IMR-90 (cell line): Measurements from ENCODE around the gene CDH23. TPM values are rescaled to one million over a fixed set of nuclear protein-coding genes. Genes with fewer than 3 reads are reported as not detected.

Source experiments
- ATAC-seq: fragments of 200-7000 bp; cut with Tn5 transposase; 2 replicates; pipeline ENCODE4 v1.9.1; 2020; ENCODE audit warnings: low read depth, mild to moderate bottlenecking, moderate library complexity
- BruUV-seq: library from RNA; stranded (reverse); fragments of 400-500 nt; replicated peaks from 2 replicates; lab custom pipeline; 2021; lab: Mats Ljungman, UMichigan
- CTCF ChIA-PET: fragments of 300-600 bp; formaldehyde crosslinking; extraction: SDS; loops from one replicate; lab custom pipeline; 2021; ENCODE audit warnings: antibody characterized with exemption; lab: Yijun Ruan, JAX
- POLR2A ChIA-PET: fragments of 300-600 bp; sonication (Branson Sonifier 250); formaldehyde crosslinking; loops from one replicate; lab custom pipeline; 2022; ENCODE audit warnings: antibody characterized with exemption; ENCODE audit not compliant: unreplicated experiment; lab: Charles Lee
- DNase-seq: peaks from one replicate; pipeline ENCODE4 v3.0.0; 2013
- H2AFZ ChIP-seq: replicated peaks from 2 replicates; pipeline ENCODE3; 2013; ENCODE audit warnings: low read length, mild to moderate bottlenecking; ENCODE audit not compliant: poor library complexity
- H2AK5ac ChIP-seq: 2 replicates; pipeline ENCODE4 v1.6.1; 2013; ENCODE audit warnings: low read depth, low read length, inconsistent platforms
- H2AK9ac ChIP-seq: replicated peaks from 2 replicates; pipeline ENCODE3; 2013; ENCODE audit warnings: mild to moderate bottlenecking, low read depth, low read length, moderate library complexity; ENCODE audit not compliant: poor library complexity
- H2BK120ac ChIP-seq: 2 replicates; pipeline ENCODE4 v1.6.1; 2013; ENCODE audit warnings: low read depth, low read length, inconsistent platforms
- H2BK15ac ChIP-seq: 3 replicates; pipeline ENCODE4 v1.6.1; 2013; ENCODE audit warnings: low read depth, low read length, inconsistent platforms
- H2BK20ac ChIP-seq: 2 replicates; pipeline ENCODE4 v1.6.1; 2013; ENCODE audit warnings: low read depth, mild to moderate bottlenecking, inconsistent platforms, low read length, moderate library complexity
- H2BK5ac ChIP-seq: 2 replicates; pipeline ENCODE4 v1.6.1; 2013; ENCODE audit warnings: mild to moderate bottlenecking, low read depth, low read length, inconsistent platforms; ENCODE audit not compliant: poor library complexity, severe bottlenecking
- H3K14ac ChIP-seq: replicated peaks from 2 replicates; pipeline ENCODE4 v1.6.1; 2013; ENCODE audit warnings: low read depth, low read length, inconsistent platforms
- H3K18ac ChIP-seq: 2 replicates; pipeline ENCODE4 v1.6.1; 2013; ENCODE audit warnings: low read depth, low read length, control low read depth
- H3K23ac ChIP-seq: 2 replicates; pipeline ENCODE4 v1.6.1; 2013; ENCODE audit warnings: low read depth, low read length, inconsistent platforms
- H3K27ac ChIP-seq: 2 replicates; pipeline ENCODE4 v1.5.1; 2013; ENCODE audit warnings: mild to moderate bottlenecking, control low read depth, low read length; ENCODE audit not compliant: insufficient read depth
- H3K27me3 ChIP-seq: 2 replicates; pipeline ENCODE4 v1.6.1; 2013; ENCODE audit warnings: low read length; ENCODE audit not compliant: control insufficient read depth, insufficient read depth
- H3K36me3 ChIP-seq: 2 replicates; pipeline ENCODE4 v1.6.1; 2013; ENCODE audit warnings: low read length, mixed read lengths; ENCODE audit not compliant: control insufficient read depth, insufficient read depth
- H3K4ac ChIP-seq: 2 replicates; pipeline ENCODE4 v1.6.1; 2013; ENCODE audit warnings: low read depth, low read length, inconsistent platforms
- H3K4me1 ChIP-seq: 2 replicates; pipeline ENCODE4 v1.6.1; 2013; ENCODE audit warnings: low read length, mixed read lengths; ENCODE audit not compliant: control insufficient read depth, insufficient read depth
- H3K4me2 ChIP-seq: 2 replicates; pipeline ENCODE4 v1.6.1; 2013; ENCODE audit warnings: low read depth, mild to moderate bottlenecking, control low read depth, low read length, moderate library complexity
- H3K4me3 ChIP-seq: 2 replicates; pipeline ENCODE4 v1.5.1; 2013; ENCODE audit warnings: low read depth, mild to moderate bottlenecking, control low read depth, low read length, moderate library complexity; ENCODE audit not compliant: insufficient read depth
- H3K56ac ChIP-seq: 2 replicates; pipeline ENCODE4 v1.6.1; 2013; ENCODE audit warnings: low read length, inconsistent platforms; ENCODE audit not compliant: insufficient read depth; ENCODE audit errors: extremely low read depth
- H3K79me1 ChIP-seq, 2 experiments: 2 replicates each; pipeline ENCODE4 v1.6.1; 2013; ENCODE audit warnings: low read length in 2 of 2, inconsistent platforms in 1 of 2, low read depth in 1 of 2
- H3K9ac ChIP-seq: 2 replicates; pipeline ENCODE4 v1.6.1; 2013; ENCODE audit warnings: low read depth, low read length, control low read depth
- H3K9me1 ChIP-seq: 2 replicates; pipeline ENCODE4 v1.6.1; 2013; ENCODE audit warnings: low read length, inconsistent platforms; ENCODE audit not compliant: insufficient read depth
- H3K9me3 ChIP-seq: 2 replicates; pipeline ENCODE4 v1.6.1; 2013; ENCODE audit warnings: low read length; ENCODE audit not compliant: control insufficient read depth, insufficient read depth
- H4K20me1 ChIP-seq: 2 replicates; pipeline ENCODE4 v1.6.1; 2013; ENCODE audit warnings: low read length, inconsistent platforms; ENCODE audit not compliant: insufficient read depth
- H4K5ac ChIP-seq: 2 replicates; pipeline ENCODE4 v1.6.1; 2013; ENCODE audit warnings: mild to moderate bottlenecking, low read depth, low read length, control low read depth
- H4K8ac ChIP-seq, 2 experiments: 2 replicates each; pipeline ENCODE4 v1.6.1; 2013; ENCODE audit warnings: low read depth in 2 of 2, low read length in 2 of 2, control low read depth in 1 of 2, inconsistent platforms in 1 of 2
- H4K91ac ChIP-seq: 2 replicates; pipeline ENCODE4 v1.6.1; 2013; ENCODE audit warnings: low read depth, low read length, inconsistent platforms; ENCODE audit not compliant: insufficient read depth
- BHLHE40 ChIP-seq: fragments of 150-350 bp; IDR thresholded peaks from 2 replicates; pipeline ENCODE4 v1.6.1; 2016; ENCODE audit warnings: mild to moderate bottlenecking, low read depth, low read length
- CEBPB ChIP-seq: IDR thresholded peaks from 2 replicates; pipeline ENCODE4 v1.6.1; 2012; ENCODE audit warnings: low read depth, low read length, improper control_type of control experiment
- CHD1 ChIP-seq: IDR thresholded peaks from 2 replicates; pipeline ENCODE4 v1.6.1; 2012; ENCODE audit warnings: low read depth, low read length, improper control_type of control experiment
- FOS ChIP-seq: fragments of 150-350 bp; IDR thresholded peaks from 2 replicates; pipeline ENCODE4 v1.6.1; 2016; ENCODE audit warnings: low read depth, low read length
- MAFK ChIP-seq: IDR thresholded peaks from 2 replicates; pipeline ENCODE4 v1.6.1; 2012; ENCODE audit warnings: low read depth, low read length, improper control_type of control experiment
- MAZ ChIP-seq: IDR thresholded peaks from 2 replicates; pipeline ENCODE4 v1.6.1; 2012; ENCODE audit warnings: low read depth, mild to moderate bottlenecking, low read length, improper control_type of control experiment, moderate library complexity, borderline replicate concordance
- MXI1 ChIP-seq: IDR thresholded peaks from 2 replicates; pipeline ENCODE4 v1.6.1; 2012; ENCODE audit warnings: low read depth, mild to moderate bottlenecking, low read length, moderate library complexity, borderline replicate concordance
- NFE2L2 ChIP-seq: fragments of 150-350 bp; IDR thresholded peaks from 2 replicates; pipeline ENCODE4 v1.6.1; 2016; ENCODE audit warnings: low read depth, mild to moderate bottlenecking, low read length
- POLR2A ChIP-seq: IDR thresholded peaks from 2 replicates; pipeline ENCODE4 v1.6.1; 2012; ENCODE audit warnings: mild to moderate bottlenecking, low read depth, low read length
- RAD21 ChIP-seq: IDR thresholded peaks from 2 replicates; pipeline ENCODE4 v1.6.1; 2012; ENCODE audit warnings: low read length, improper control_type of control experiment
- RCOR1 ChIP-seq: IDR thresholded peaks from 2 replicates; pipeline ENCODE4 v1.6.1; 2012; ENCODE audit warnings: mild to moderate bottlenecking, low read length, improper control_type of control experiment; ENCODE audit not compliant: insufficient replicate concordance
- RFX5 ChIP-seq: IDR thresholded peaks from 2 replicates; pipeline ENCODE4 v1.8.0; 2012; ENCODE audit warnings: low read depth, mild to moderate bottlenecking, low read length, moderate library complexity
- WGBS, 2 experiments: methylation state at CpG; one replicate each; pipeline versions ENCODE4 v1.1.5 to v1.1.7; 2013; ENCODE audit warnings: missing lambda C conversion rate in 2 of 2; ENCODE audit not compliant: insufficient read length in 1 of 2; ENCODE audit errors: extremely low coverage in 2 of 2; 5-methylcytosine and 5-hydroxymethylcytosine counted together
- dilution Hi-C: fragments of 300-500 bp; cut with HindIII; formaldehyde crosslinking; loops from one replicate; pipeline ENCODE4 v1.14.3; 2018; ENCODE audit warnings: low sequenced_read_pairs; ENCODE audit not compliant: unreplicated experiment
- in situ Hi-C: fragments of 300-500 bp; cut with MboI; formaldehyde crosslinking; loops from 3 replicates; pipeline ENCODE4 v1.14.3; 2019; ENCODE audit warnings: low sequenced_read_pairs, inconsistent platforms, mixed read lengths
- intact Hi-C: fragments of 100-400 bp; cut with micrococcal nuclease; formaldehyde crosslinking; loops from 2 replicates; pipeline ENCODE4 v1.10.0; 2022
- polyA plus RNA-seq, 3 experiments: library from polyadenylated mRNA; depleted of rRNA; stranded (reverse); fragments of >200 nt; gene quantifications; 2 replicates each; pipeline ENCODE4 v1.2.3, GENCODE V29; 2012; ENCODE audit warnings: low replicate concordance in 1 of 3
- total RNA-seq: library from RNA; depleted of rRNA; stranded (reverse); fragments of >200 nt; gene quantifications from 2 replicates; pipeline ENCODE4 v1.2.3, GENCODE V29; 2012
- TF ChIP-seq, protein P1 (sequence below): conservative IDR thresholded peaks from 2 replicates; pipeline ENCODE4 v1.5.1; 2012; ENCODE audit warnings: mild to moderate bottlenecking, low read depth, low read length, improper control_type of control experiment
- TF ChIP-seq, protein P2 (sequence below): fragments of 150-350 bp; IDR thresholded peaks from 2 replicates; pipeline ENCODE4 v1.6.1; 2017; ENCODE audit warnings: mild to moderate bottlenecking, antibody characterized with exemption, low read length, low read depth
- TF ChIP-seq, protein P3 (sequence below): fragments of 150-350 bp; IDR thresholded peaks from 2 replicates; pipeline ENCODE4 v1.6.1; 2016; ENCODE audit warnings: low read depth, mild to moderate bottlenecking, low read length, moderate library complexity, borderline replicate concordance

CDH23 gene
- total and polyA plus RNA-seq, 2 of the 4 experiments (the other 2 are of a cell fraction), result under 0.01 to 0.03 TPM

DNA sequence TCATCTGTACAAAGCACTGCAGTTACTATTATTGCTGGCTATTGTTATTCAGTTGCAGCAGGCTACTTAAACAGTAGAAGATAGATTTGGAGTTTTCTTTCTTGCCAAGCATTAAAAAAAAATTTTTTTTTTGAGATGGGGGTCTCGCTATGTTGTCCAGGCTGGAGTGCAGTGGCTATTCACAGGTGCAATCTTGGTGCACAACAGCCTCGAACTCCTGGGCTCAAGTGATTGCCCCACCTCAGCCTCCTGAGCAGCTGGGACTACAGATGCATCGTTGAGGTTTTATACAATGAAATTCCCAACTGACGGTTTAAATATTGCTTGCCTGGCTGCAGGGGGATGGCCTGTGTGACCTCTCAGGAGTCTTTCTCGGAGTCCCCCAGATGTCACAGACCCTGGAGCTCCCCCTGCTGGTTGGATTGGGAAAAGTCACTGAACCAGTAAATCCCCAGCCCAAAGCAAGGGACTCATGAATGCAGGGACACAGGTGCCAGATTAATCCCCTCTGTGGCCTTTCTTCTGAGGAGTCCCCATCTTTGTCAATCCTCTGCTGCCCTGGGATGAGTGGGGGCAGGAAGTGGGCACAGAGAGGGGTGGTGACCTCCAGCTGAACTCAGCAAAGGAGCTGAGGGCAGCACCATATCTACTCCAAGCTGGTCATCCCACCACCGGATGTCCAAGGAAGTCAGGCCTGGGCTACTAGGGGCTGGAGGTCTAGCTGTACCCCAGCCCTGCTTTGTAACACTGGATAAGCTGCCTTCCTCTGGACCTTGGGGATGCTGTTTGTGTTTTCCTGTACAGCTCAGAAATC is 173.3 kb downstream of the CDH23 start:
- H3K79me1 ChIP-seq, result no peaks in the 10 kb centered on the region
- H2BK120ac ChIP-seq, result no peak overlapping the region
- H3K23ac ChIP-seq, result no peak overlapping the region
- H3K9me1 ChIP-seq, result no peaks in the 10 kb centered on the region
- no peak overlapping the region for H3K4ac ChIP-seq
- no peak overlapping the region for H4K5ac ChIP-seq
- peaks cover 31% of the 10 kb centered on the region for H3K27me3 ChIP-seq
- ATAC-seq, result peak; percentile 77
- POLR2A ChIA-PET, result no interaction called here
- no peak overlapping the region for H3K18ac ChIP-seq
- in situ Hi-C loops (loop anchor here (5.0 kb wide), 1 partner anchor 258 kb away; no protein-coding TSS in a partner anchor), dilution Hi-C loops (no loop called here), intact Hi-C loops (loop anchor here (1.0 kb wide), 3 partner anchors 186 to 256 kb away; partner anchors contain the start of gene SLC29A3)
- H3K4me2 ChIP-seq, result no peak overlapping the region
- 33% methylated on average over 1 of the region's 6 CpGs; no CpG with 5 or more reads in 1 of the 2 experiments for WGBS, 2 experiments
- no peaks in the 10 kb centered on the region for H3K9me3 ChIP-seq
- H3K27ac ChIP-seq, result no peak overlapping the region
- H3K14ac ChIP-seq, result no peak overlapping the region
- H3K4me1 ChIP-seq, result no peaks in the 10 kb centered on the region
- H2AK9ac ChIP-seq, result no peak overlapping the region
- H2BK20ac ChIP-seq, result no peak overlapping the region
- H3K56ac ChIP-seq, result no peak overlapping the region
- no peak overlapping the region for H4K91ac ChIP-seq
- H4K8ac ChIP-seq, result no peak overlapping the region
- H2AFZ ChIP-seq, result no peak overlapping the region
- H3K36me3 ChIP-seq, result no peaks in the 10 kb centered on the region
- no TSS peak for BruUV-seq
- H3K4me3 ChIP-seq, result no peak overlapping the region
- CTCF ChIA-PET, result interaction anchor here (0.7 to 2.5 kb wide), 9 partner anchors 9 to 255 kb away, joined by 3 to 11 read pairs (median 3); partner anchors contain the start of gene SLC29A3
- H2BK15ac ChIP-seq, result no peak overlapping the region
- peak; percentile 23 for DNase-seq
- H2BK5ac ChIP-seq, result no peak overlapping the region
- no peak overlapping the region for H3K9ac ChIP-seq
- H4K20me1 ChIP-seq, result no peaks in the 10 kb centered on the region
- no peak overlapping the region for H2AK5ac ChIP-seq
- TF ChIP-seq, protein P1, sequence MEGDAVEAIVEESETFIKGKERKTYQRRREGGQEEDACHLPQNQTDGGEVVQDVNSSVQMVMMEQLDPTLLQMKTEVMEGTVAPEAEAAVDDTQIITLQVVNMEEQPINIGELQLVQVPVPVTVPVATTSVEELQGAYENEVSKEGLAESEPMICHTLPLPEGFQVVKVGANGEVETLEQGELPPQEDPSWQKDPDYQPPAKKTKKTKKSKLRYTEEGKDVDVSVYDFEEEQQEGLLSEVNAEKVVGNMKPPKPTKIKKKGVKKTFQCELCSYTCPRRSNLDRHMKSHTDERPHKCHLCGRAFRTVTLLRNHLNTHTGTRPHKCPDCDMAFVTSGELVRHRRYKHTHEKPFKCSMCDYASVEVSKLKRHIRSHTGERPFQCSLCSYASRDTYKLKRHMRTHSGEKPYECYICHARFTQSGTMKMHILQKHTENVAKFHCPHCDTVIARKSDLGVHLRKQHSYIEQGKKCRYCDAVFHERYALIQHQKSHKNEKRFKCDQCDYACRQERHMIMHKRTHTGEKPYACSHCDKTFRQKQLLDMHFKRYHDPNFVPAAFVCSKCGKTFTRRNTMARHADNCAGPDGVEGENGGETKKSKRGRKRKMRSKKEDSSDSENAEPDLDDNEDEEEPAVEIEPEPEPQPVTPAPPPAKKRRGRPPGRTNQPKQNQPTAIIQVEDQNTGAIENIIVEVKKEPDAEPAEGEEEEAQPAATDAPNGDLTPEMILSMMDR, result peak; percentile 68
- TF ChIP-seq POLR2A (no peak), RFX5 (no peak), BHLHE40 (no peak), RAD21 (peak; percentile 65), MXI1 (no peak), CHD1 (no peak), NFE2L2 (no peak), MAFK (no peak), CEBPB (no peak), FOS (no peak), MAZ (no peak), RCOR1 (no peak)
- TF ChIP-seq, protein P2, sequence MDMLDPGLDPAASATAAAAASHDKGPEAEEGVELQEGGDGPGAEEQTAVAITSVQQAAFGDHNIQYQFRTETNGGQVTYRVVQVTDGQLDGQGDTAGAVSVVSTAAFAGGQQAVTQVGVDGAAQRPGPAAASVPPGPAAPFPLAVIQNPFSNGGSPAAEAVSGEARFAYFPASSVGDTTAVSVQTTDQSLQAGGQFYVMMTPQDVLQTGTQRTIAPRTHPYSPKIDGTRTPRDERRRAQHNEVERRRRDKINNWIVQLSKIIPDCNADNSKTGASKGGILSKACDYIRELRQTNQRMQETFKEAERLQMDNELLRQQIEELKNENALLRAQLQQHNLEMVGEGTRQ, result no peak
- TF ChIP-seq, protein P3, sequence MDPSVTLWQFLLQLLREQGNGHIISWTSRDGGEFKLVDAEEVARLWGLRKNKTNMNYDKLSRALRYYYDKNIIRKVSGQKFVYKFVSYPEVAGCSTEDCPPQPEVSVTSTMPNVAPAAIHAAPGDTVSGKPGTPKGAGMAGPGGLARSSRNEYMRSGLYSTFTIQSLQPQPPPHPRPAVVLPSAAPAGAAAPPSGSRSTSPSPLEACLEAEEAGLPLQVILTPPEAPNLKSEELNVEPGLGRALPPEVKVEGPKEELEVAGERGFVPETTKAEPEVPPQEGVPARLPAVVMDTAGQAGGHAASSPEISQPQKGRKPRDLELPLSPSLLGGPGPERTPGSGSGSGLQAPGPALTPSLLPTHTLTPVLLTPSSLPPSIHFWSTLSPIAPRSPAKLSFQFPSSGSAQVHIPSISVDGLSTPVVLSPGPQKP, result no peak
